GM03348 (cell line): ENCODE data around the gene SPATA7.
A peak's percentile ranks its signal among the peaks of the same experiment; 100 is the strongest.
"Not testable (repeated sequence)": the region's sequence is repeated elsewhere in the genome, so short reads cannot be mapped to it uniquely, and the experiment has no call there.

ENCODE experiments used
- DNase-seq: peaks from one replicate; pipeline ENCODE4 v3.0.0; 2012; ENCODE audit warnings: low spot score

SPATA7 gene, protein sequence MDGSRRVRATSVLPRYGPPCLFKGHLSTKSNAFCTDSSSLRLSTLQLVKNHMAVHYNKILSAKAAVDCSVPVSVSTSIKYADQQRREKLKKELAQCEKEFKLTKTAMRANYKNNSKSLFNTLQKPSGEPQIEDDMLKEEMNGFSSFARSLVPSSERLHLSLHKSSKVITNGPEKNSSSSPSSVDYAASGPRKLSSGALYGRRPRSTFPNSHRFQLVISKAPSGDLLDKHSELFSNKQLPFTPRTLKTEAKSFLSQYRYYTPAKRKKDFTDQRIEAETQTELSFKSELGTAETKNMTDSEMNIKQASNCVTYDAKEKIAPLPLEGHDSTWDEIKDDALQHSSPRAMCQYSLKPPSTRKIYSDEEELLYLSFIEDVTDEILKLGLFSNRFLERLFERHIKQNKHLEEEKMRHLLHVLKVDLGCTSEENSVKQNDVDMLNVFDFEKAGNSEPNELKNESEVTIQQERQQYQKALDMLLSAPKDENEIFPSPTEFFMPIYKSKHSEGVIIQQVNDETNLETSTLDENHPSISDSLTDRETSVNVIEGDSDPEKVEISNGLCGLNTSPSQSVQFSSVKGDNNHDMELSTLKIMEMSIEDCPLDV

DNA sequence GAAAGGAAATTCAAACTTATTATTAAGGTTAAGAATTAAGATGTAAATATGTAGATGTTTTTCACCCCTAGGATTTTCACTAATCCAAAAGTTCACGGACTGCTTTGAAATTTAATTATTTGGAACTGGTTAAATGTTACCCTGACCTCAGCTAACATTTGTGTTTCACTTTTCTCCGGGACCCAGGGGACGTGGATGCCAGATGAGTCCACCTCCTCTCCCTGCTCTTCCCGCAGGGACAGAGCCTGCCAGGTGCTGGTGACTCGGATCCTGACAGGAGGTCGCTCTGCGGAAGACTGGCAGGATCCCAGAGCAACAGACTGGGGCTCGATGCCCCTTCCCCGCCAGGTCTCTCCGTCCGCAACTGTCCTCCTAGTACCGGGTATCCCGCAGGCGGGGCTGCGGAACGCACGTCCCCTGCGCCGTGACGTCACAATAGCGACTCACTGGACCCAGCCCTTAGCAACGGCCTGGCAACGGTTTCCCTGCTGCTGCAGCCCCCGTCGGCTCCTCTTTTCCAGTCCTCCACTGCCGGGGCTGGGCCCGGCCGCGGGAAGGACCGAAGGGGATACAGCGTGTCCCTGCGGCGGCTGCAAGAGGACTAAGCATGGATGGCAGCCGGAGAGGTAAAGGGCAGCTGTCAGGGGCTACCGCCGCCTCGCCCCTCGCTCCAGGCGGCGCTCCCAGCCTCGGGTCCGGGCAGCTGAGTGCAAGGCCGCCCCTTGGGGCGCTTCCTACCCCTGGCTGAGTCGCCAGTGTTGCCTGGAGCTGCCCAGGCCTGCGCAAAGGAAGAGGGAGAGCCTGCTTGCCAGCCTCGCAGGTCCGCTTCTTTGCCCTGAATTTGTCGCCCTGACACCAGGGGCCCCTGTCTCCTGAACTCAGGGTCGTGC lies at the start of gene SPATA7:
Gene SPATA7, plus strand, starts transcription at position 446 of the 890 bp plus-strand sequence. Its CDS starts 162 bp downstream, at position 608.
- DNase-seq: peak; percentile 96

DNA sequence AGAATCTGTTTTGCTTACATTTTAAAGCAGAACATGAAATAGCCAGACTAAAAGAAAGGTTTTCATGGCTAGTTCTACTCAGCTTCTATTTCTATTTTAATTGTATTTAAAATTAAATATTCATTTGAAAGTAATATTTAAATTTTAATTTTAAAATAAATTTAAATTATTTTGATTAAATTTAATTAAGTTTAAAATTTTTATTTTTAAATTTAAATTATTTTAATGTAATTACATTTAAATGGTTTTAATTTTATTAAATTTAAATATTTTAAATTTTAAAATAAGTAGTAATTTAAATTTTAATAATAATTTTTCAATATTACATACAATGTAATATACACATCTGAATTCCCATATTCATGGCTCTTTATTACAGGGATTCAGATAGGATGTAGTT lies 45.1 kb upstream of the SPATA7 start:
- no peak for DNase-seq

DNA sequence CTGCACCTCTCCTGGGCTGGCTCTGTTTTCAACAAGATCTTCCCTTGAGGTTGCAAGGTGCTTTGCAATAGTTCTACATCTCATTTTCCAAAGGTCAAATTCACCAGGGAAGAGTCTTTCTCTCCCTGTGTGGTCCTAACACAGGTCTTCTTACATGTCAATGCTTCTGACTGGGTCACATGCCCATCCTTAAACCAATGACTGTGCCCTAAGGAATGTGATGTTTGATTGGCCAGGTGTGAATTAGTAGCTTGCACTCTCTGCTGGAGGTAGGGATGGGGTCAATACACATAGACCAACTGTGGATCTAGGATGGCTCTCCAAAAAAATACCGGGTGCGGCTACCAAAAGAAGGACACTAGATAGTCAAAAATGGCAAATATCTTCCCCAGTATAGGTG lies 42.5 kb upstream of the SPATA7 start:
- DNase-seq: no peak

DNA sequence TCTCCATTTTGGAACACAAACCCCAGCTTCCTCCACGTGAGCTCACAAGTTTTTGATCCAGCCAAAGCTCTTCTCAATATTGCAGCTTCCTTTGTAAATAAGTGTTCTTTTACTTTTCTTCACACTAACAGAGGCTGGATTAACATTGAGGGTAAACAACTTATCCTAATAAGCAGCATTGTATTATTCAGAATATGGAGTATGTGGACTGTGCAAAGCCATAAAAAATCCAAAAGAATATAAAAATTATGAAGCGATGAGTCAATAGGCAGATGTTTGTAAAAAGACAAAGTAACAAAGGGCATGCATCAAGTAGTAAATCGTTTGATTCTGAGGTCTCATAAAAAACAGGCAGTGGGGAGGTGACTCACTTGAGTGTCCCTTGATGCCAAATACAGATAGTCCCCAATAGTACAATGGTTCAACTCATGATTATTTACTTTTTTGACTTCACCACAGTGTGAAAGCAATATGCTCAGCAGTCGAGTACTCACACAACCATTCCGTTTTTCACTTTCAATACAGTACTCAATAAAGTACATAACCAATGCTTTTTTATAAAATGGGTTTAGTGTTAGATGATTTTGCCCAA lies 39.3 kb upstream of the SPATA7 start:
- DNase-seq: no peak

DNA sequence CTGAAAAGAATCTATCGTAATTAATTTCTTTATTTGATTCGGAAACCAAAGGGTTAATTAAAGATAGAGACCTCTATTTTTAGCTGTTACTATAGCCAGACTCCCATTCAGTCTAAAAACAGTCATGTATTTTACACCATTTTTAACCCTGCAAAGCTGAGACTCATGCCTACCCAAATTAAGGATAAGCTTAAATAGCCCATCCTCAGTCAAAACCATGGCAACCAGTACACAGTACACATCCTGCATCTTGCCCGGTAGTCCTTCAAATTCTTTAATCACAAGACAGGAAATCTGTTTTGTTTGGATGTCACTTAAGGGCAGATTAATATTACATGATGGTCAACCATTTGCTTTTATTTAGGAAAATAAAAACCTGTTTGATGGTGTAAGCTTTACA lies 36.9 kb upstream of the SPATA7 start:
- DNase-seq: no peak

DNA sequence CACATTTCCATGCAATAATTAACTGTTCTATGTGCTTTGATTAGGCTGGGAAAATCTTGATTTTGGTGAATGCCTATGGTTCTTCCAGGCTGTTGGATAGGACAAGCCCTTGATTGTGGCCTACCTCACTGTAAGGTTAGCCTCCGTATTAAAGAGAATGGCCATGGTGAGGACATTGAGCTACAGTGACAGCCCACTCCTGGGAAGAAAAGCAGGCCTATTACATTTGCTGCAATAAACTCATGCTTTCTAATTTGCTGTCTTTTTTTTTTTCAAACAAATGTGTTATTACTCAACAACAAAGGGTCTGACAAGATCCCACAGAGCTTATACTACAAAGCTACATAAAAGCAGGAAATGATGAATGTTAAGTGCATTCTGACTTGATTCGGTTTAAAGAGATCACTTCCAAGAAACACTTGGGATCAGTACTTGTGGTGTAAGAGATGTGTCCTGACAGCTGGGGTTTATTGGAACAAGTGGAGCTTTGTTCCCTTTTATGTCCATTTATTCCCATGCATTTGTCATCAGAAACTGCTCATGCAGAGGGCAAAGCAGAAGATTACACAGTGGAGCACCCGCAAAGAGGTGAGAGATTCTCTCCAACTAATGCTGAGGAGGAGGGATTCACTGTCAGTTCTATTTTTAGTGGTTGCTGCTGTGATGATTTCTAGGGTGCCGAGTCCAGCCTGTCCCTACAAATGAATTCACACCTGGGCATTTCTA lies 33.3 kb upstream of the SPATA7 start:
- no peak for DNase-seq

DNA sequence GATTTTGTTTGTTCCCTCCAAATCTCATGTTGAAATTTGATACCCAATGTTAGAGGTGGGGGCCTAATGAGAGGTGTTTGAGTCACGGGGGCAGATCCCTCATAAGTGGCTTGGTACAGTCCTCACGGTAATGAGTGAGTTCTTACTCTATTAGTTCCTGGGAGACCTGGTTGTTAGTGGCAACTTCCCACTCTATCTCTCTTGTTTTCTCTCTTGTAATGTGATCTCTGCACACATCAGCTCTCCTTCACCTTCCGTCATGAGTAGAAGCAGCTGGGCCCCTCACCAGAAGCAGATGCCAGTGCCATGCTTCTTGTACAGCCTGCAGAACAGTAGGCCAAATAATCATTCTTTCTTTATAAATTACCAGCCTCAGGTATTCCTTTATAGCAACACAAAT lies 32.8 kb upstream of the SPATA7 start:
- no peak for DNase-seq

DNA sequence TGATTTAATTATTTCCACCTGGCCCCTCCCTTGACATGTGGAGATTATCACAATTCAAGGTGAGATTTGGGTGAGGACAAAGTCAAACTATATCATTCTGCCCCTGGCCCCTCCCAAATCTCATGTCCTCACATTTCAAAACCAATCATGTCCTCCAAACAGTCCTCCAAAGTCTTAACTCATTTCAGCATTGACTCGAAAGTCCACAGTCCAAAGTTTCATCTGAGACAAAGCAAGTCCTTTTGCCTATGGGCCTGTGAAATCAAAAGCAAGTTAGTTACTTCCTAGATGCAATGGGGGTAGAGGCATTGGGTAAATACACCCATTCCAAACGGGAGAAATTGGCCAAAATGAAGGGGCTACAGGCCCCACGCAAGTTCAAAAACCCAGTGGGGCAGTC lies 31.1 kb upstream of the SPATA7 start:
- DNase-seq: no peak

DNA sequence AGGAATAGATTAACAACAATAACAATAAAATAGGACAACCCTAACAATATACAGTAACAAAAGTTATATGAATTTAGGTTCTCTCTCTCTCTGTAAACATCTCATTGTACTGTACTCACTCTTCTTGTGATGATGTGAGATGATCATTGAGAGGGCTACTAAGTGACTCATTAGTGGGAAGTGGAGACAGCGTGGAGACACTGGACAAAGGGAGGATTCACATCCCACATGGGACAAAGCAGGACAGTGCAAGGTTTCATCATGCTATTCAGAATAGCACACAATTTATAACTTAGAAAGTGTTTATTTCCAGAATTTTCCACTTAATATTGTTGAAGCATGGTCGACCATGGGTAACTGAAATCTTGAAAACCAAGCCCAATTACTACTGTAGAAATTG lies 26.0 kb upstream of the SPATA7 start:
- no peak for DNase-seq

DNA sequence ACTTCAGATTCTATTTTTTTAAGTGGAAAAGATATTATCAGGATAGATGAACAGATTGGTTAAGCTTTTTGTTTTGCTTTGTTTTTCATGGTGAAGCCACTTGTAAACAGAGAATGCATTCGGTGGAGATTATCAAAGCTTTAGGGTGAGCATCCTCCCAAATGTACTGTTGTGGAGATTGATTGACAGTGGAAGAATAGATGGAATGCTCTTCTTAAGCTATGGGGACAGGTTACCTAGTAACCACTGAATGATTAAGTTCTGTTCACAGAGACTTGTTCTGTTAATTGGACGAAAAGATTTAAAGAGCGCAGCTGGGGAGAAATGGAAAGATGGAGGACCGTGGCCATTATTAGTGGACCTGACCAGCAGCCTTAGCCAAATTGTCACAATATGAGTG lies 21.8 kb upstream of the SPATA7 start:
- no peak for DNase-seq

DNA sequence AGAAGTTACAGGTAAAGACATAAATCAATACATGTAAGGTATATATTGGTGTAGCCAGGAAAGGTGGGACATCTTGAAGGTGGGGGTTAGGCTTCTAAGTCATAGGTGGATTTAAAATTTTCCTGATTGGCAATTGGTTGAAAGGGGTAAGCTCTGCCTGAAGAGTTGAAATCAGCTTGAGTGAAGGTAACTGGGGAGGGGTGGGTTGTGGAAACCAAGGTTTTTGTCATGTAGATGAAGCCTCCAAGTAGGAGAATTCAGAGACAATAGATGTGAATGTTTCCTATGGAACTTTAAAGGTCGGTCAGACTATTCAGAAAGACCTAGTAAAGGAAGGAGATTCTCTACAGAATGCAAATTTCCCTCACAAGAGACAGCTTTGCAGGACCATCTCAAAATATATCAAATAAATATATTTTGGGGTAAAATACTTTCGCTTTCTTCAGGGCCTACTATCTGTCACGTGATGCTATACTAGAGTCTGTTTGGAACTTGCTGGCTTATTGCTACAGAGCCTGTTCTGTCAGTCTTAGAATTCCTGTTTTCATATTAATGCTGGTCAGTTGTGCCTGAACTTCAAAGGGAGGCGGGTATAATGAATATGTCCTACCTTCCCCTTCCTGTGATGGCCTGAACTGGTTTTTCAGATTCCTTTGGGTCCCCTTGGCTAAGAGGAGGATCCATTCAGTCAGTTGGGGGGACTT lies 20.6 kb upstream of the SPATA7 start:
- no peak for DNase-seq

DNA sequence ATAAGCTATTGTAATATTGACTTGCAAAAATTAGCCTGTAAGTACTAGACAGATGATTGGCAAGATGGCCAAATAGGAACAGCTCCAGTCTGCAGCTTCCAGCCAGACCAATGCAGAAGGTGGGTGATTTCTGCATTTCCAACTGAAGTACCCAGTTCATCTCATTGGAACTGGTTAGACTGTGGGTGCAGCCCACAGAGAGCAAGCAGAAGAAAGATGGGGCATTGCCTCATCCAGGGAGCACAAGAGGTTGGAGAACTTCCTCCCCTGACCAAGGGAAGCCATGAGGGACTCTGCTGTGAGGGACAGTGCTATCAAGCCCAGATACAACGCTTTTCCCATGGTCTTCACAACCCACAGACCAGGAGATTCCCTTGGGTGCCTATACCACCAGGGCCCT lies 16.0 kb upstream of the SPATA7 start:
- no peak for DNase-seq

DNA sequence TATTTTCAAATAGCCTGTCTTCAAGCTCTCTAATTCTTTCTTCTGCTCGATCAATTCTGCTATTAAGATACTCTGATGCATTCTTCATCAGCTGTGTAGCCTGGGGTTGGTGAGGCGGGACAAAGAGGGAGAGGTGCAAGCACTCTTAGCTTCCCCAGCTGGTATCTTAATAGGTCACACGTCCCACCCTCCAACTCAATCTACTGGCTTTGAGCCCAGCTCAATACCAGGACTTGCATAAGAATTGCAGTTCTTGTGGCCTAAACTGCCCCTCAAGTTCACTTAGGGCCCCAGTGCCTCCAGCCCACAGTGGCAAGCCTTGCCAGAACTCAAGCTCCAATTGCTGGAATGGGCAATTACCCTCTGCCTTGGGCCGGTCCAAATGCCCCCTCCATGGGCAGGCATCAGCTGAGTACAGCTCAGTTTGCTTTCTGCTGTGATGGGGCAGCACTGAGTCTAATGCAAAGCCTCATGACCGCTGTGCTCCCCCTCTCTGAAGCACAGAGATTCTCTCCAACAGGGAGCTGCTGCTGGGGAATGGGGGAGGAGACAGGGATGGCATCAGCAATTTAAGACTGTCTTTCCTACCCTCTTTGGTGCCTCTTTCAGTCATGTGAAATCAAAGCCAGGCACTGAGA lies 5.6 kb upstream of the SPATA7 start:
- DNase-seq: no peak

DNA sequence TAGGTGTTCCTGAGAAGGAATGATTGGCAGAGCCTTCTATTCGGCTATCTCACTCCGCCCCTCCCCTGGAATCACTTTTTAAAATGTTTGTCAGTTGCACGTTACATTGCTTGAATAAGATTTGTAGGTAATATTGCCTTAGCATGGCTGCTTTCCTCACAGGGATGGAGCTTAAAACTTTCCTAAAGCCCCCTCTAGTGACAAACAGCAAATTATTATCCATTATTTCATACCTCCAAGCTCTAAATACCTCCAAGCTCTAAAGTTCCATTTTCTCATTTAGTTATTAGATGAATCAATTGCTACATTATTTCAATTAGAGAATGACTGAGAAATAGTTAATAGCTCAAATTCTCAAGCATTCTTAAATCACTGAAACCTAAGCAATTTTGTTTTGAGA lies 5.1 kb upstream of the SPATA7 start:
- DNase-seq: peak; percentile 15

DNA sequence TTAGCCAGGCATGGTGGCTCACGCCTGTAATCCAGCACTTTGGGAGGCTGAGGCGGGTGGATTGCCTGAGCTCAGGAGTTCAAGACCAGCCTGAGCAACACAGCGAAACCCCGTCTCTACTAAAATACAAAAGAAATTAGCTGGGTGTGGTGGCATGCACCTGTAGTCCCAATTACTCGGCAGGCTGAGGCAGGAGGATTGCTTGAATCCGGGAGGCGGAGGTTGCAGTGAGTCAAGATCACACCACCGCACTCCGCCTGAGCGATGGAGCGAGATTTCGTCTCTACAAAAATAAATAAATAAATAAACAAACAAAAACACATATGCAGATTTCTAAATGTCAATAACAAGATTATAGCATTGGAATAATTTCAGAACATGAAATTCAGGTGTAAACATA lies 3.8 kb upstream of the SPATA7 start:
- DNase-seq: not testable (repeated sequence)

DNA sequence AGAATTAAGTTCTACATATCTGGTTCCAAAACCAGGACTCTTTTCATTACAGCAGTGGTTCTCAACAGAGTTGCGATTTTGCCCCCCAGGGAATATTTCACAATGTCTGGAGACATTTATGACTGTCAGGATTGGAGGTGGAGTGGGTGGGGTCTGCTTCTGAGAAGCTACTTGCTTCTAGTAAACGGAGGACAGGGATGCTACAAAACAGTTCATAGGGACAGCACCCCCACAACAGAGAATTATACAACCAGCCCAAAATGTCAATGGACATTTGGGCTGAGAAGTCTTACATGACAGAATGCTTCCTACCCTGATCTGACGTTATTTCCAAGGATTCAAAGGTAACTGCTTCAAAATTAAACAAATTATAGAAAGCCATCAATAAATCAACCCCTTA lies 739 bp upstream of the SPATA7 start:
- peak; percentile 23 for DNase-seq

DNA sequence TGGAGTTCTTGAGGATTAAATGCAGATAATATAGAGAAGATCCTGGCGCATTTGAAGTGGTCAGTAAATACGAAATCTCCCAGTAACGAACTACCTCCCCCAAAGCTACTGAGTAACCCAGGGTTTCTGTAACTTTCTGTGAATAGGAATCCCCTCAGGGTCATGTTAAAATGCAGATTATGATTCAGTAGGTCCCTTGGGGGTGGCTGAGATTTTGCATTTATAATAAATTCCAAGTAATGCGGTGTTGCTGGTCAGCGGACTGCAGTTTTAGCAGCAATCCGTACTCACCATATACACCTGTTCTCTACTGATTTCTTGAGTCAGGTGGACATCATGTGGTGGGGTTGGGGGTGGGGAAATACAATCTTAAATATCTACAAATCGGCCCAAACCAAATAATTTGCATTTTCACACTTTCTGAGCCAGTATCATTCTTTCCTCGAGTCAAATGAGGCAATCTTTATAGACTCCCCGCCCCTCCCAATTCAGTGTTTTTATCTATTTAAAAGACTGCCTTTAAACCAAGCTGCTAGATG lies 868 bp downstream of the SPATA7 start:
- no peak for DNase-seq

DNA sequence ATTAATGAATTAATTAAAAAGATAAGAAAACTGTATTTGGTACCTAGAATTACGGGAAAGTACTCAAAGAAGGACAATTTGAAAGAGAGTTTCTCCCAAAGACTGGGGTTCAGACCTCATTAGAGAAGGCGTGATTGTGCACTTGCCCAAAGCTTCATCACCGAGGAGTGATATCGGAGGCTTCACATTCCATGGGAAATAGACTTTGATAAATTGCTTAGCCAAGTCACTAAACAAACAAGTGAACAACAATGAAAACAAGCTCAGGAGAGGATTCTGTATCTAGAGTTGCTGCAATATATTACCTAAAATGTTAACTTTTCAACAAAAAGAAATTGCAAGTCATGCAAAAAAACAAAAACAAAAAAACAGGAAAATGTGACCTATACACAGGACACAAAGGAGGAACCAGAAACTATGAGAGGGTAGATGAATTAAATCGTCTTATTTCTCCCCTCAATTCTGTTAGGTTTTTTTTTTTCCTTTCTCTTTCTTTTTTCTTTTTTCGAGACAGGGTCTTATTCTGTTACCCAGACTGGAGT lies 3.4 kb downstream of the SPATA7 start:
- no peak for DNase-seq

DNA sequence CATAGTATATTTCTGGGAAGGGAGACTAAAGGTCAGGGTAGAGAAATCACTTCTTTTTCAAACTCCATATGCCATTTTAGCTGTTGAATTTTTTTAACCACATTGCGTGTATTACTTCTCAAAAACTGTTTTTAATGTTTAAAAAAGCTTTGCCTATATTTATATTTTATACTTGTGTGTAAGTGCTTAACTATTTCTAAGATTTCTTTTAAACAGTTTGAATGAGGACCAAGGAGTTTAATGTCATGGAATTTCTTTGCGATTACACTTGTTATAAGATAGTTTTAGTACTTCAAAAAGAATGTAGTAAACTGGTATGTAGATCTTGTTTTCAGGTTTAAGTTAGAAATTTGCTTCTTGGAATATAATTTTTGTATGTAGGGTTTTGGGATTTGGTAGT lies 7.2 kb downstream of the SPATA7 start:
- DNase-seq: no peak

DNA sequence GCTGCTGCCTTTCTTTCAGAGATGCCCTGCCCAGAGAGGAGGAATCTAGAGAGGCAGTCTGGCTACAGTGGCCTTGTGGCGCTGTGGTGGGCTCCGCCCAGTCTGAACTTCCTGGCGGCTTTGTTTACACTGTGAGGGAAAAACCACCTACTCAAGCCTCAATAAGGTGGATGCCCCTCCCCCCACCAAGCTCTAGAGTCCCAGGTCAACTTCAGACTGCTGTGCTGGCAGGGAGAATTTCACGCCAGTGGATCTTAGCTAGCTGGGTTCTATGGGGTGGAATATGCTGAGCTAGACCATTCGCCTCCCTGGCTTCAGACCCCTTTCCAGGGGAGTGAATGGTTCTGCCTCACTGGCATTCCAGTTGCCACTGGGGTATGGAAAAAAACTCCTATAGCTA lies 25.6 kb downstream of the SPATA7 start:
- no peak for DNase-seq
